Astrocyte of the cerebellum (primary cell): ENCODE results near the gene OR4D11.
"Not testable (repeated sequence)": the region's sequence is repeated elsewhere in the genome, so short reads cannot be mapped to it uniquely, and the experiment has no call there.

Source experiments
- DNase-seq: peaks from one replicate; pipeline ENCODE4 v3.0.0-alpha.2; 2011; ENCODE audit warnings: low read depth
- H3K4me3 ChIP-seq: 2 replicates; pipeline ENCODE4 v1.5.1; 2011; ENCODE audit warnings: mild to moderate bottlenecking, low read depth, low read length, moderate library complexity
- in situ Hi-C: cut with HindIII; loops from 2 replicates; pipeline ENCODE4 v1.10.0; 2017; ENCODE audit warnings: low sequenced_read_pairs
- TF ChIP-seq, protein P1 (sequence below): IDR thresholded peaks from 2 replicates; pipeline ENCODE4 v1.5.1; 2012; ENCODE audit warnings: low read length, low read depth, moderate library complexity, mild to moderate bottlenecking; ENCODE audit errors: missing control alignments

The OR4D11 gene

DNA sequence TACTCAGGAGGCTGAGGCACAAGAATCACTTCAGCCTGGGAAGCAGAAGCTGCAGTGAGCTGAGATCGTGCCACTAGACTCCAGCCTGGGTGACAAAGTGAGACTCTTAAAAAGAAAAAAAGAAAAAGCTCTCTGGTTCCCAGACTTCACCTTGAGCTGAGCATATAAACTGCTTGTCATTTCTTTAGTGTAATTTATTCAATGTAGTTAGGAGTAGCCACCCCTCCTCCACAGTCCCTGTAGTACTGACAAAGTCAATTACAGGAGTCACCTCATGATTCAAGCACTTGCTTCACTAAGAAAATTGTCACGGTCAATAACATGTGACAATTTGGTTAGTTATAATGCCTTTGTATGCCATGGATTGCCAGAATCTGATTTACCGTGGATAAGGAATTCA lies 23.0 kb upstream of the OR4D11 start:
- no peak for DNase-seq
- TF ChIP-seq, protein P1, sequence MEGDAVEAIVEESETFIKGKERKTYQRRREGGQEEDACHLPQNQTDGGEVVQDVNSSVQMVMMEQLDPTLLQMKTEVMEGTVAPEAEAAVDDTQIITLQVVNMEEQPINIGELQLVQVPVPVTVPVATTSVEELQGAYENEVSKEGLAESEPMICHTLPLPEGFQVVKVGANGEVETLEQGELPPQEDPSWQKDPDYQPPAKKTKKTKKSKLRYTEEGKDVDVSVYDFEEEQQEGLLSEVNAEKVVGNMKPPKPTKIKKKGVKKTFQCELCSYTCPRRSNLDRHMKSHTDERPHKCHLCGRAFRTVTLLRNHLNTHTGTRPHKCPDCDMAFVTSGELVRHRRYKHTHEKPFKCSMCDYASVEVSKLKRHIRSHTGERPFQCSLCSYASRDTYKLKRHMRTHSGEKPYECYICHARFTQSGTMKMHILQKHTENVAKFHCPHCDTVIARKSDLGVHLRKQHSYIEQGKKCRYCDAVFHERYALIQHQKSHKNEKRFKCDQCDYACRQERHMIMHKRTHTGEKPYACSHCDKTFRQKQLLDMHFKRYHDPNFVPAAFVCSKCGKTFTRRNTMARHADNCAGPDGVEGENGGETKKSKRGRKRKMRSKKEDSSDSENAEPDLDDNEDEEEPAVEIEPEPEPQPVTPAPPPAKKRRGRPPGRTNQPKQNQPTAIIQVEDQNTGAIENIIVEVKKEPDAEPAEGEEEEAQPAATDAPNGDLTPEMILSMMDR = no peak
- in situ Hi-C loops = no loop called here

DNA sequence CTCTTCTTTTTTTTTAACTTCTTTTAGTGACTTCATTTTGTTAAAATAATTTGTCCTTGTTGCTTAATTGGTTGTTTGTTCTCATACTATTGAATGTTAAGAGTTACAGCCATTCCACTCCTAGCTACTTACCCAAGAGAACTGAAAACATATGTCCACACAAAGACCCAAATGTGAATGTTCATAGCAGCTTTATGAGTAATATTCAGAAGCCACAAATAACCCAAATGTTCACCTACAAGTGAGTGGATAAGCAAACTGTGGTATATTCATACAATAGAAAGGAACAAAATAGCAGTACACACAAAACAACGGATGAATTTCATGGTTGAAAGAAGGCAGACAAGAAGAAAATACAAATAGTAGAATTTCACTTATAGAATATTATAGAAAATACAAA lies 1.4 kb upstream of the OR4D11 start:
- DNase-seq = no peak
- TF ChIP-seq, protein P1 = no peak
- in situ Hi-C loops = no loop called here
- no peak overlapping the region for H3K4me3 ChIP-seq

More for the DNA sequence above, 23.0 kb upstream of the OR4D11 start:
- H3K4me3 ChIP-seq = no peak overlapping the region

DNA sequence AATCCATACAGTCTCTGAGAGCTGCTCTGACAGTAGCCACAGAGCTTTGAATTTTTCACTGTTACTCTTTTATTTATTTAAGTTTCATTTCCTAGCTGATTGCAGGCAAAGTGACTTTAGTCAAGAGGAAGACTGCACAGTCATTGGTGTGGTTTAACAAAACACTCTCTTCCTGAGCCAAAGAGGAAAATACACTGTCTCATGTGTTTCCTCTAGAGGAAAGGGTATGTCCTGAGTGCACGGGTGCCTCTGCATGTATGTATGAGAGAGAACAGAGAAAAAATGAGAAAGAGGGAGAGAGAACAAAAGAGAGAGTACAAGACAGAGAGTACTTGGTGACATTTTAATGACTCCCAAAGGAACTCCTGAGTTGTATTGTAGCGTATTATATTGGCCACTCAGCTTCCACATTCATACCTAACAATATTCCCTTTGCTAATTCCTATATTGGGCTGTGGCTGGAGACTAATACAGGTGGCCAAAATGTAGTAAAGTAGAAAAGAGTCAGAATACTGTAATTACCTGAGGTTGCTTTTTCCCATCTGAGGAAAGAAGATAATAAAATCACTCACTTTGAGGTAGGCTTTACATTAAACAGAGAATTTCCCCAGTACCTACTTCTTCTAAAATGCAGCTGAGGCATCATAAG lies 7.7 kb downstream of the OR4D11 start, which contains the start of gene OR4D9:
Gene OR4D9 (plus strand): TSS at position 599 of the 649 bp plus-strand sequence. CDS start 3,374 bp downstream, outside the sequence.
- in situ Hi-C loops = no loop called here
- DNase-seq = no peak

DNA sequence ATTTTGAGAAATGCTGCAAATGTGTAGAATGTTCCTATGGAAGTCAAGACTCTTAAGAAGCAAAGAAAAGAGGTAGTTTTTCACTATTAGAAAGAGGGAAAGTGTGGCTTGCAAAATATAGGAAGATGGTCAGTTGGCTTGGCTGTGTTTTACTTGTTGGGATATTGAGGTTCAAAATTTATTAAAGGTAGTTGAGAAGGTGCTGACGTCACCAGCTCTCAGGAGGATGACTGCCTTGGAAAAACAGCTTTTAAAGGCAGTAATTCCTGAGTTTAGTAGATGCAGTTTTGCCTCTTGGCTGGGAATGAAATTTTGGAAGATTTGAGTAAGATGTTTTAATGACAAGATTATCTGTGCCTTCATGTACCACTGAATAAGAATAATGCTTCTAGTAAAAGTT lies 8.3 kb downstream of the OR4D11 start:
- TF ChIP-seq, protein P1 = no peak
- no peak for DNase-seq
- in situ Hi-C loops = no loop called here
- H3K4me3 ChIP-seq = no peak overlapping the region

More for the DNA sequence above, 7.7 kb downstream of the OR4D11 start, which contains the start of gene OR4D9:
- no peak within 1 kb of the TSS for H3K4me3 ChIP-seq
- TF ChIP-seq, protein P1 = no peak

DNA sequence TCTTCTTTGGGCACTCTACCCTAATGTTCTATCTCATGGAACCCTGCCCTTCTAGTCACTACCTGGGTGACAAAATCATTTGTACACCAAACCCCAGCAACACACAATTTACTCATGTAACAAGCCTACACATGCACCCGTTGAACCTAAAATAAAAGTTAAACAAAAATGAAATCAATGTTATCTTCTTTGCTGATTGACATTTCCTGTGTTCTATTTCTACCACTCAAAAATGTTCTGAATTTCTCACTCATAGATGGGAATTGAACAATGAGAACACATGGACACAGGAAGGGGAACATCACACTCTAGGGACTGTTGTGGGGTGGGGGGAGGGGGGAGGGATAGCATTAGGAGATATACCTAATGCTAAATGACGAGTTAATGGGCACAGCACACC lies 16.8 kb downstream of the OR4D11 start:
- H3K4me3 ChIP-seq, DNase-seq, in situ Hi-C loops: not testable (repeated sequence)

DNA sequence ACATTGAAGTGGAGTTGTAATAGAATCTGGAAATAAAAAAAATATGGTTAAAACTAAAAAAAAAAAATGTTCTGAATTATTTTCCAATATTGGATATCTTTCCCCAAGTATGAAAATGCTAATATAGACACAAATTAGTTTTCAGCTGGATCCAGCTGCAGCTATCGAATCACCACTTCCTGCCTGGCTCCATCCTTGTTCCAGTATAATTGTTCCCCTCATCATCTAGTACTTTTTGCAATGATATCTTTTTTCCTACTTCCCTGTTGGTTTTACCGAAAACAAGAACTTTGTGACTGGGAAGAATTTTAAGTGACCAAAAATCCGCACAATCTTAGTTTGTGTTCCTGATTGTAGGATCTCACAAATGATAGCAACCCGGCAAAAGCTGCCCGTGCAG lies 17.4 kb downstream of the OR4D11 start:
- H3K4me3 ChIP-seq = no peak overlapping the region
- DNase-seq = no peak
- TF ChIP-seq, protein P1 = no peak
- in situ Hi-C loops = no loop called here

DNA sequence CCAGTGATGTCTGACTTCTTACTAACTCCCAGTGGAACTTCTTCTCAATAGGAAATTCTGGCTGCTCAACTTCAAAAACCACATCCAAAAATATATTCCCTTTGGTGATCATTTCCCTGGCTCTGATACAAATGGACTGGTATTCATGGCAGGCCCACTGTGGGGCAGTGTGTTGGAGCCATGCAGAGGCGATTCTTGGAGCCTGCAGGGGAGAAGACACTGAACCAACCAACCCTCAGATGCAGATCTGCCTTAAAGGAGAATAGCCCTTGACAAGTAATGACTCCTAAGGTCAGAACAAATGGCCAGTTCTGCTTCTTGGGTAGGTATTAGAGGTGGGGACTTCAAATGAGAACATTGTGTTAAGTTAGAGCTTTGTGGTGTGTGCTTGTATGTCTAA lies 20.2 kb downstream of the OR4D11 start:
- in situ Hi-C loops = no loop called here
- TF ChIP-seq, protein P1 = no peak
- no peak overlapping the region for H3K4me3 ChIP-seq
- no peak for DNase-seq
